ENCODE data around the gene SV2B. TPM values are rescaled to one million over a fixed set of nuclear protein-coding genes. Genes with fewer than 3 reads are reported as not detected.

SV2B gene
- total RNA-seq, 1 experiment from 2014 or later, result not detected

DNA sequence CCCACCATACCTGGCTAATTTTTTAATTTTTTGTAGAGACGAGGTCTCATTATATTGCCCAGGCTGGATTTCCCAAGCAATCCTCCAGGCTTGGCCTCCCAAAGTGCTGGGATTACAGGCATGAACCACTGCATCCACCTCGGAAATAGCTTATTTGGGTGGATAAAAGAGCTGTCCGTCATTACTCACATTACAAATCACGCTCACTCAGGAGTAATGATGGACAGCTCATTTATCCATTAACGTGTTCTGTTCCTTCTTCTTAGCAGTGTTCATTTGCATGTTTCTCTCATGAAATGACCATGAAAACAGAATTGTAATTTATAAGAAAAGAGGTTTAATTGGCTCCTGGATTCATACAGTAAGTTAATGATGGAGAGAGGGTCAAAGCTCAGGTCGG lies 9.8 kb downstream of the SV2B start:
- H3K4me1 Mint-ChIP-seq, result peaks cover 4% of the 10 kb centered on the region in 2 experiments; a peak in 1 of 4 replicates
- H3K23ac ChIP-seq (ENCODE audit: insufficient read length, low read depth, low read length), result no peak overlapping the region

More for the DNA sequence above, 9.8 kb downstream of the SV2B start:
- no CpG with 5 or more reads among the region's 6 CpGs for WGBS (ENCODE audit: extremely low coverage, insufficient read length, low lambda C conversion rate)
- no peak overlapping the region for H3K27ac ChIP-seq (ENCODE audit: insufficient read length, low read depth, low read length)
- no peak overlapping the region for H2BK15ac ChIP-seq (ENCODE audit: low read depth, low read length)
- no peaks in the 10 kb centered on the region for H3K23me2 ChIP-seq (ENCODE audit: insufficient read length, low read depth, low read length, poor library complexity, severe bottlenecking)
- H3K9me3 Mint-ChIP-seq, result no peaks in the 10 kb centered on the region
- no peaks in the 10 kb centered on the region for H3K79me1 ChIP-seq (ENCODE audit: insufficient read depth, low read depth, low read length, poor library complexity, severe bottlenecking)
- H2BK20ac ChIP-seq (ENCODE audit: low read depth, low read length, poor library complexity, severe bottlenecking), result no peak overlapping the region
- no peak overlapping the region for H2AFZ ChIP-seq (ENCODE audit: low read length)
- no peak overlapping the region for H3K4me2 ChIP-seq (ENCODE audit: insufficient read depth, insufficient read length, low read length)
- no peak overlapping the region for H3K4me3 Mint-ChIP-seq
- no peak for DNase-seq
- no peaks in the 10 kb centered on the region; a peak in 1 of 7 replicates for H3K36me3 Mint-ChIP-seq (ENCODE audit: insufficient read depth in 1 of 3, low read depth in 3 of 3)
- TF ChIP-seq, protein P1, sequence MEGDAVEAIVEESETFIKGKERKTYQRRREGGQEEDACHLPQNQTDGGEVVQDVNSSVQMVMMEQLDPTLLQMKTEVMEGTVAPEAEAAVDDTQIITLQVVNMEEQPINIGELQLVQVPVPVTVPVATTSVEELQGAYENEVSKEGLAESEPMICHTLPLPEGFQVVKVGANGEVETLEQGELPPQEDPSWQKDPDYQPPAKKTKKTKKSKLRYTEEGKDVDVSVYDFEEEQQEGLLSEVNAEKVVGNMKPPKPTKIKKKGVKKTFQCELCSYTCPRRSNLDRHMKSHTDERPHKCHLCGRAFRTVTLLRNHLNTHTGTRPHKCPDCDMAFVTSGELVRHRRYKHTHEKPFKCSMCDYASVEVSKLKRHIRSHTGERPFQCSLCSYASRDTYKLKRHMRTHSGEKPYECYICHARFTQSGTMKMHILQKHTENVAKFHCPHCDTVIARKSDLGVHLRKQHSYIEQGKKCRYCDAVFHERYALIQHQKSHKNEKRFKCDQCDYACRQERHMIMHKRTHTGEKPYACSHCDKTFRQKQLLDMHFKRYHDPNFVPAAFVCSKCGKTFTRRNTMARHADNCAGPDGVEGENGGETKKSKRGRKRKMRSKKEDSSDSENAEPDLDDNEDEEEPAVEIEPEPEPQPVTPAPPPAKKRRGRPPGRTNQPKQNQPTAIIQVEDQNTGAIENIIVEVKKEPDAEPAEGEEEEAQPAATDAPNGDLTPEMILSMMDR (conservative IDR thresholded peaks at IDR 0.05), result no peak
- no peaks in the 10 kb centered on the region for H3K27me3 ChIP-seq (ENCODE audit: insufficient read depth, low read length)
- no peak overlapping the region for H3K27ac Mint-ChIP-seq
- peaks cover 36% of the 10 kb centered on the region for H3K27me3 Mint-ChIP-seq (ENCODE audit: low read depth)
- no peak overlapping the region for H4K8ac ChIP-seq (replicated peaks; ENCODE audit: insufficient read length, low read depth, low read length)
- no peak overlapping the region for H2BK12ac ChIP-seq (ENCODE audit: insufficient read length, low read depth, low read length)
- no peak overlapping the region for H3K56ac ChIP-seq (ENCODE audit: insufficient read length, low read depth, low read length)
- H3K9ac ChIP-seq (ENCODE audit: extremely low read depth, insufficient read length, low read length), result no peak overlapping the region
- no peak overlapping the region for H3K14ac ChIP-seq (ENCODE audit: insufficient read depth, low read length)
- H3K4me1 ChIP-seq (ENCODE audit: insufficient read depth, low read length), result no peaks in the 10 kb centered on the region
- H3K4ac ChIP-seq (ENCODE audit: low read depth, low read length), result no peak overlapping the region
- H3K18ac ChIP-seq (ENCODE audit: insufficient read length, low read depth, low read length), result no peak overlapping the region
- H4K20me1 ChIP-seq (ENCODE audit: control insufficient read depth, insufficient read depth, insufficient read length), result no peaks in the 10 kb centered on the region
- no peaks in the 10 kb centered on the region for H3K9me3 ChIP-seq (ENCODE audit: control insufficient read depth, low read depth, low read length)
- no peak overlapping the region for H3T11ph ChIP-seq (ENCODE audit: low read length)
- no peaks in the 10 kb centered on the region for H3K79me2 ChIP-seq (ENCODE audit: insufficient read depth, low read length)
- H2BK5ac ChIP-seq (ENCODE audit: insufficient read length, low read length), result no peak overlapping the region
- H4K91ac ChIP-seq (ENCODE audit: insufficient read length, low read depth, low read length), result no peak overlapping the region
- no peak overlapping the region for H4K5ac ChIP-seq (ENCODE audit: insufficient read length, low read depth, low read length)
- no peak overlapping the region for H2AK5ac ChIP-seq (ENCODE audit: insufficient read length, low read length)
- no peak overlapping the region for H2BK120ac ChIP-seq (ENCODE audit: low read depth, low read length, poor library complexity, severe bottlenecking)

All from H9 (cell line).